Measurements from ENCODE around the gene VN1R2.
"Not testable (repeated sequence)": the region's sequence is repeated elsewhere in the genome, so short reads cannot be mapped to it uniquely, and the experiment has no call there.

Gene VN1R2

DNA sequence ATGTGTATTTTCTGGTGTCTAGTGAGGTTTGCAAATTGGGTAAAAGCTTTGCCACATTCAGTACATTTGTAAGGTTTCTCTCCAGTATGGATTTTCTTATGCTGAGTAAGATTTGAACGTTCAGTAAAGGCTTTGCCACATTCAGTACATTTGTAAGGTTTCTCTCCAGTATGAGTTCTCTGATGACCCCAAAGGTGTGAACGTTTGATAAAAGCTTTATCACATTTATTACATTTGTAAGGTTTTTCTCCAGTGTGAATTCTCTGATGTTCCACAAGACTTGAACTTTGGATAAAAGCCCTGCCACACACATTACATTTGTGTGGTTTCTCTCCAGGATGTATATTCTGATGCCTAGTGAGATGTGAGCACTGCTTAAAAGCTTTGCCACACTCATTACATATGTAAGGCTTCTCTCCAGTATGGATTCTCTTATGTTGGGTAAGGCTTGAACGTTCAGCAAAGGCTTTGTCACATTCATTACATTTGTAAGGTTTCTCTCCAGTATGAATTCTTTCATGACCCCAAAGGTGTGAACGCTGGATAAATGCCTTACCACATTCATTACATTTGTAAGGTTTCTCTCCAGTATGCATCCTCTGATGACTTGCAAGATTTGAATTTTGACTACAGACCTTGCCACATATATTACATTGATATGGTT lies 20.8 kb upstream of the VN1R2 start:
- Histone ChIP-seq H3K79me2 (ENCODE audit: low read length) (no peaks in the 10 kb centered on the region), H3K27me3 (replicated peaks; ENCODE audit: insufficient read depth, low read length) (no peaks in the 10 kb centered on the region), H2AFZ (ENCODE audit: low read length) (no peak overlapping the region), H3K36me3 (replicated peaks; ENCODE audit: insufficient read depth, low read length) (no peaks in the 10 kb centered on the region), H3K27ac (ENCODE audit: low read length) (no peak overlapping the region), H3K9me2 (replicated peaks; ENCODE audit: insufficient read depth, low read length) (no peaks in the 10 kb centered on the region), H3K4me1 (ENCODE audit: low read length) (no peaks in the 10 kb centered on the region), H3K9me3 (replicated peaks; ENCODE audit: insufficient read depth, low read length) (0 out of 2 replicates have a peak, but pooled peaks cover 3% of the 10 kb centered on the region), H3K4me2 (ENCODE audit: low read depth, low read length) (no peak overlapping the region), H3K4me3 (ENCODE audit: low read length) (no peak overlapping the region), H3K9ac (ENCODE audit: low read length) (no peak overlapping the region), H4K20me1 (ENCODE audit: insufficient read depth, low read length) (no peaks in the 10 kb centered on the region), H3F3A (ENCODE audit: insufficient read depth, low read length) (no peaks in the 10 kb centered on the region)
- TF ChIP-seq EZH2 (optimal IDR thresholded peaks at IDR 0.05; ENCODE audit: low read depth, low read length): no peak
- TF ChIP-seq, protein P1, sequence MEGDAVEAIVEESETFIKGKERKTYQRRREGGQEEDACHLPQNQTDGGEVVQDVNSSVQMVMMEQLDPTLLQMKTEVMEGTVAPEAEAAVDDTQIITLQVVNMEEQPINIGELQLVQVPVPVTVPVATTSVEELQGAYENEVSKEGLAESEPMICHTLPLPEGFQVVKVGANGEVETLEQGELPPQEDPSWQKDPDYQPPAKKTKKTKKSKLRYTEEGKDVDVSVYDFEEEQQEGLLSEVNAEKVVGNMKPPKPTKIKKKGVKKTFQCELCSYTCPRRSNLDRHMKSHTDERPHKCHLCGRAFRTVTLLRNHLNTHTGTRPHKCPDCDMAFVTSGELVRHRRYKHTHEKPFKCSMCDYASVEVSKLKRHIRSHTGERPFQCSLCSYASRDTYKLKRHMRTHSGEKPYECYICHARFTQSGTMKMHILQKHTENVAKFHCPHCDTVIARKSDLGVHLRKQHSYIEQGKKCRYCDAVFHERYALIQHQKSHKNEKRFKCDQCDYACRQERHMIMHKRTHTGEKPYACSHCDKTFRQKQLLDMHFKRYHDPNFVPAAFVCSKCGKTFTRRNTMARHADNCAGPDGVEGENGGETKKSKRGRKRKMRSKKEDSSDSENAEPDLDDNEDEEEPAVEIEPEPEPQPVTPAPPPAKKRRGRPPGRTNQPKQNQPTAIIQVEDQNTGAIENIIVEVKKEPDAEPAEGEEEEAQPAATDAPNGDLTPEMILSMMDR (IDR thresholded peaks at IDR 0.05; ENCODE audit: low read length): no peak
- TF ChIP-seq EZH2phosphoT487 (IDR thresholded peaks at IDR 0.05; ENCODE audit: low read length): no peak
- DNase-seq: no peak

DNA sequence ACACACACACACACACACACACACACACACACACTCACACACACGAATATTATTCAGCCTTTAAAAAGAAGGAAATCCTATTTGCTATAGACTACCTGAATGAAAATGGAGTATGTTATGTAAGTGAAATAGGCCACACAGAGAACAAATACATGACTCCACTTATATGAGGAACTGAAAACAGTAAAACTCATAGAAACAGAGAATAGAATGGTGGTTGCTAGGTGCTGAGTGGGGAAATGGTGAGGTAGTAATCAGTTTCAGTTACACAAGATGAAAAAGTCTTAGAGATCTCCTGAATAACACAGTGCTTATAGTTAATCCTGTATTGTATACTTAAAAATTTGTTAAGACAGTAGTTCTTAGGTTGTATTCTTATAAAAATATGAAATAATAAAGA lies 11.6 kb upstream of the VN1R2 start:
- H2AFZ ChIP-seq (ENCODE audit: low read length): no peak overlapping the region
- H3K27ac ChIP-seq (ENCODE audit: low read length): no peak overlapping the region
- no peaks in the 10 kb centered on the region for H3K9me3 ChIP-seq (replicated peaks; ENCODE audit: insufficient read depth, low read length)
- H3K4me1 ChIP-seq (ENCODE audit: low read length): no peaks in the 10 kb centered on the region
- no peak for TF ChIP-seq EZH2phosphoT487 (IDR thresholded peaks at IDR 0.05; ENCODE audit: low read length)
- TF ChIP-seq, protein P1 (IDR thresholded peaks at IDR 0.05; ENCODE audit: low read length): no peak
- no peak for TF ChIP-seq EZH2 (optimal IDR thresholded peaks at IDR 0.05; ENCODE audit: low read depth, low read length)
- H3K4me3 ChIP-seq (ENCODE audit: low read length): no peak overlapping the region
- H3K27me3 ChIP-seq (replicated peaks; ENCODE audit: insufficient read depth, low read length): no peaks in the 10 kb centered on the region
- H4K20me1 ChIP-seq (ENCODE audit: insufficient read depth, low read length): no peaks in the 10 kb centered on the region
- no peak for DNase-seq
- H3K36me3 ChIP-seq (replicated peaks; ENCODE audit: insufficient read depth, low read length): no peaks in the 10 kb centered on the region
- no peaks in the 10 kb centered on the region for H3K9me2 ChIP-seq (replicated peaks; ENCODE audit: insufficient read depth, low read length)
- H3K4me2 ChIP-seq (ENCODE audit: low read depth, low read length): no peak overlapping the region
- H3F3A ChIP-seq (ENCODE audit: insufficient read depth, low read length): no peaks in the 10 kb centered on the region
- no peak overlapping the region for H3K9ac ChIP-seq (ENCODE audit: low read length)
- H3K79me2 ChIP-seq (ENCODE audit: low read length): no peaks in the 10 kb centered on the region

DNA sequence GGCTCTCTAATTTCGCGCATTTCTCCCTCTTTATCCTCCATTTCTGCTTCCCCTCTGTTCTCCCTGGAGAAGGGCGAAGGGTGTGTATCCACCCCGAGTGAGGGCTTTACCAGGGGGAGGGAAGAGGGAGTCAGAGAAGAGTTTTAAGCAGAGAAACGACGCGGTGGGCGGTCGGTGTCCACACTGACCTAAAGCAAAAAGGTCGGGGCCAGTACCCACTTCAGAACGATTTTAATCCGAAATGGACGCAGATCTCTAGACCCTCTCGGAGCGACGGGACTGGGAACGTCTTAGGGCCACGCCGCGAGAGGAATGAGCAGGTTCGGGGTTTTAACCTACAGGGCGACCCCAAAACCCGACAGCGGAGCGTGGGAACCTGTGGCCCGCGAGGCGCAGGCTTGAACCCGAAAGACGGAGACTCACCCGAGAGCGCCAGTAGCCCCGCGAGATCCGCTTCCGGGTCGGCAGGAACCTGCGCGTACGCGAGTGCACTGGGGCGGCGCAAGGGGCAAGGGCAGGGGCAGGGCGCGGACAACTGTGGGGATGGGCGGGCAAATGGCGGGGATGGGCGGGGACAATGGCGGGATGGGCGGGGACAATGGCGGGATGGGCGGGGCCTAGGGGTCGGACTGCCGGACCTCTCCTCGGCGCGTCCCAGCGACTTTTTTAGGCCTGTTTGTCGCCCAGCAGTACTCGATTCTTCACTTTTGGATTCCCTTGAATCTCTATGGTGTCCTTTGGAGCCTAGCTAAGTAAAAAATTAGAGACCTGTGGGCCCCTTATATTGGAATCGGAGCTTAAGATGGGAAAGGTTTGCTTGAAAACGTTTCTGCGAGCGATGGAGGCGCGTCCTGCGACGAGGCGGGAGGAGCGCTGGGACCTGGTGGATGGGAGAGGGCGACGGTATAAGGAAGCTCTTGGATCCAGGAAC lies 3.4 kb upstream of the VN1R2 start, which contains the start of gene ZNF677:
TSS of gene ZNF677 (minus strand) at position 463 of the 931 bp plus-strand sequence. CDS start 3,323 bp downstream, outside the sequence.
- no peak within 1 kb of the TSS for H3K4me2 ChIP-seq (ENCODE audit: low read depth, low read length)
- no peaks in the 10 kb centered on the region for H4K20me1 ChIP-seq (ENCODE audit: insufficient read depth, low read length)
- no peaks in the 10 kb centered on the region for H3K36me3 ChIP-seq (replicated peaks; ENCODE audit: insufficient read depth, low read length)
- H3K9me3 ChIP-seq (replicated peaks; ENCODE audit: insufficient read depth, low read length): no peaks in the 10 kb centered on the region
- H3F3A ChIP-seq (ENCODE audit: insufficient read depth, low read length): no peaks in the 10 kb centered on the region
- DNase-seq: no peak
- no peak within 1 kb of the TSS for H2AFZ ChIP-seq (ENCODE audit: low read length)
- no peaks in the 10 kb centered on the region for H3K79me2 ChIP-seq (ENCODE audit: low read length)
- no peak within 1 kb of the TSS for H3K27ac ChIP-seq (ENCODE audit: low read length)
- TF ChIP-seq EZH2 (optimal IDR thresholded peaks at IDR 0.05; ENCODE audit: low read depth, low read length) (no peak), EZH2phosphoT487 (IDR thresholded peaks at IDR 0.05; ENCODE audit: low read length) (no peak)
- TF ChIP-seq, protein P1 (IDR thresholded peaks at IDR 0.05; ENCODE audit: low read length): no peak
- no peaks in the 10 kb centered on the region for H3K27me3 ChIP-seq (replicated peaks; ENCODE audit: insufficient read depth, low read length)
- no peak within 1 kb of the TSS for H3K4me3 ChIP-seq (ENCODE audit: low read length)
- no peaks in the 10 kb centered on the region for H3K9me2 ChIP-seq (replicated peaks; ENCODE audit: insufficient read depth, low read length)
- H3K9ac ChIP-seq (ENCODE audit: low read length): no peak within 1 kb of the TSS
- H3K4me1 ChIP-seq (ENCODE audit: low read length): no peaks in the 10 kb centered on the region

DNA sequence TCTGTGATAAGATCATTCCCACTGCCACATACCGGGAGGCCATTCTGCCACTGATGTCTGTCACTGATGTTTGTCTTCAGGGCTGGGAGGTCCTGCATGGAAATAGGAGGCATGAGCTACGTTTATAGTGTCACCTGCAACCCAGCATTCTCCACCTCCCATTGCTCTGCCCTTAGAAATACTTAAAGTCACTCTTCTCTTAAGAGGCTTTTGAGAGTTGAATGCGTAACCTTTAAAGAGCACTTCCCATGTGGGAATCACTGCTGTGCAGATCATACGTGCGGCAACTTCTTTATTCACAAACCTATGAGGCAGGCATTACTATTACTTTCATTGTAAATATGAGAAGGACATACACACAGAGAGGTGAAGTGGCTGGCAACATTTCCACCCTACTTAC lies 9.5 kb downstream of the VN1R2 start, which contains the start of gene VN1R4:
TSS of gene VN1R4 (minus strand) at position 101 of the 400 bp plus-strand sequence. CDS start at position 43, 58 bp downstream.
- H3K79me2 ChIP-seq (ENCODE audit: low read length); DNase-seq; H2AFZ ChIP-seq (ENCODE audit: low read length); H3K4me2 ChIP-seq (ENCODE audit: low read depth, low read length); H3K4me3 ChIP-seq (ENCODE audit: low read length); H3K9me2 ChIP-seq (replicated peaks; ENCODE audit: insufficient read depth, low read length); H3K4me1 ChIP-seq (ENCODE audit: low read length); H3K27ac ChIP-seq (ENCODE audit: low read length); H4K20me1 ChIP-seq (ENCODE audit: insufficient read depth, low read length); H3K36me3 ChIP-seq (replicated peaks; ENCODE audit: insufficient read depth, low read length); H3K9ac ChIP-seq (ENCODE audit: low read length); H3F3A ChIP-seq (ENCODE audit: insufficient read depth, low read length); H3K27me3 ChIP-seq (replicated peaks; ENCODE audit: insufficient read depth, low read length); H3K9me3 ChIP-seq (replicated peaks; ENCODE audit: insufficient read depth, low read length): not testable (repeated sequence)

DNA sequence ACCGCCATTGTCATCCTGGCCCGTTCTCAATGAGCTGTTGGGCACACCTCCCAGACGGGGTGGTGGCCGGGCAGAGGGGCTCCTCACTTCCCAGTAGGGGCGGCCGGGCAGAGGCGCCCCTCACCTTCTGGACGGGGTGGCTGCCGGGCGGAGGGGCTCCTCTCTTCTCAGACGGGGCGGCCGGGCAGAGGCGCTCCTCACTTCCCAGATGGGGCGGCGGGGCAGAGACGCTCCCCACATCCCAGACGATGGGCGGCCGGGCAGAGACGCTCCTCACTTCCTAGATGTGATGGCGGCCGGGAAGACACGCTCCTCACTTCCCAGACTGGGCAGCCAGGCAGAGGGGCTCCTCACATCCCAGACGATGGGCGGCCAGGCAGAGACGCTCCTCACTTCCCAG lies 11.8 kb downstream of the VN1R2 start:
- H2AFZ ChIP-seq (ENCODE audit: low read length); H3K27ac ChIP-seq (ENCODE audit: low read length); H3K27me3 ChIP-seq (replicated peaks; ENCODE audit: insufficient read depth, low read length): not testable (repeated sequence)

More for the DNA sequence above, 11.8 kb downstream of the VN1R2 start:
- not testable (repeated sequence) for H3F3A ChIP-seq (ENCODE audit: insufficient read depth, low read length); H3K36me3 ChIP-seq (replicated peaks; ENCODE audit: insufficient read depth, low read length); H3K4me2 ChIP-seq (ENCODE audit: low read depth, low read length); H3K79me2 ChIP-seq (ENCODE audit: low read length); H4K20me1 ChIP-seq (ENCODE audit: insufficient read depth, low read length); H3K4me3 ChIP-seq (ENCODE audit: low read length); H3K4me1 ChIP-seq (ENCODE audit: low read length); DNase-seq; H3K9me3 ChIP-seq (replicated peaks; ENCODE audit: insufficient read depth, low read length); H3K9ac ChIP-seq (ENCODE audit: low read length); H3K9me2 ChIP-seq (replicated peaks; ENCODE audit: insufficient read depth, low read length)
